DMS114 treated with DMSO at 0.1 percent for 48 hours (cell line): Measurements from ENCODE around the gene CLEC16A.

Source experiments
- DNase-seq: peaks from one replicate; lab custom pipeline; 2025; ENCODE audit not compliant: unreplicated experiment; lab: John Stamatoyannopoulos, UW

CLEC16A gene

DNA sequence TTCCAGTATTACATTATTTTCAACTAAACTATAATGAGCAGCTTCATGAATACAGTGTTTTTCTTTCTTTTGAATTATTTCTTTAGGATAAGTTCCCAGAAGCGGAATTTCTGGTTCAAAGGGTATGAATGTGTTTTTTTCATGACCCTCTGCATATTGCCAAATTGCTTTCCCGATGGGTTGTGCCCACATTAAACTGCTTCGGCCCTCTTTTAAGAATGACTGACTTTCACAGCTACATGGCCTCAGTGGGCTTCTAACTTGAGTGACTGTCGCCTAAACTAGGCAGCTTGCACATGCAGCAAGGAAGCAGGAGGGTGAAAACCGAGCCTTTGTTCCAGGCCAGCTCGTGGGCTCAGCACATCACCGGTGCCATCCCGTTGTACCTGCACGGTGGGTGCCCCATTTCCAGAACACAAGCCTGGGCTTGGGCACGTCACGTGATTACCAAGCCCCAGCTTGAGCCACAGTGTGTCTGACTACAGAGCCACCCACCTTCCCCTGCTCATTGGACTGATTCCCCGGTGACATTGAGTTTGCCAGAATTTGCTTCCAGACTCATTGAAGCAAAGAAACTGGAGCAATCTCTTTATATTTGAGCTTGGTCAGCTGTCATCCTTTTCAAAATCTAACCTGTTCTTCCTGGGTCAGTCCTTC is 112.8 kb downstream of the CLEC16A start:
- DNase-seq: no peak

DNA sequence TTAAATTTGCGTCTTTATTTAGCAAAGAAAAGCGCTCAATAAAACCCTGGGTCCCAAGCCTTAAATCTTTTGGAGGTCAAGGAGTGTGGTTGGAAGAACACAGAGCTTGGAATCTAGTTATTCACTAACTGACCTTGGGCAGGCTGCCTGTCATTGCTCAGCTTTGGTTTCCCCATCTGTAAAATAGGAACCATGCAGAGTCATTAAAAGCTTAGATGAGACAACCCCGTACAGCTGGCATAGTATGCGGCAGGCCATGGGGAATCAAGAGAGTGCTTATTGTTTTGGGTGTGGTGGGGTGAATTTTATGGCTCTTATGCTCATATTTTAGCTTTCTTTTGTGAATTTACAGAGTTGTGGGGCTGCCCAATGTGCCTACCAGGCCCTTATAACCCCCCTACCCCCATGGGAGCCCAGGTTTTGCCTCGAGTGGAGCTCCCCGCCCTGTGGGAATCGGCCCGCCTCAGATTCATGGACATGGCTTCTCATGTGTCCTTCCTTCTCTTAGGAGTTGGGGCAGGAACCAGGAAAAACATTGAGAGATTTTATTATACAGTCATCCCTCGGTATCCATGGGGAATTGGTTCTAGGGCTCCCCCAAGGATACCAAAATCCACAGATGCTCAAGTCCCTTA is 113.5 kb downstream of the CLEC16A start:
- no peak for DNase-seq

DNA sequence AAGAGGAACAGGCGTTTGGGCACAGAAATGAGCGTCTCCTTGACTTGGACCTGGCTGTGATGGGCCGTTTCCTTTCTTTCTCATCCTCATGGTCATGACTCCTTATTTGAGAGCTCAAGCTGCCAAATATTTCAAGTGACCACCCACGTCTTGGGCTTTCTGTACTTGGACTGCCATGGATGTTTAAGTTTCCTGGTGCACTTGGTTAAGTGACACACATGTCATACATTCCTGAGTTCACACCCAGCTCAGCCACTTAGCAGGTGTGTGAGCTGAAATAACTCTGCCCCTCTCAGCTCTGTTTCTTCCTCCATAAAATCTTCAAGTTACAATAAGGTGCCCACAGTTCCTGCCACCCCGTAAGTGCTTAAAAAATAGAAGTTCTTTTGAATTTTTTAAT is 114.5 kb downstream of the CLEC16A start:
- DNase-seq: no peak

DNA sequence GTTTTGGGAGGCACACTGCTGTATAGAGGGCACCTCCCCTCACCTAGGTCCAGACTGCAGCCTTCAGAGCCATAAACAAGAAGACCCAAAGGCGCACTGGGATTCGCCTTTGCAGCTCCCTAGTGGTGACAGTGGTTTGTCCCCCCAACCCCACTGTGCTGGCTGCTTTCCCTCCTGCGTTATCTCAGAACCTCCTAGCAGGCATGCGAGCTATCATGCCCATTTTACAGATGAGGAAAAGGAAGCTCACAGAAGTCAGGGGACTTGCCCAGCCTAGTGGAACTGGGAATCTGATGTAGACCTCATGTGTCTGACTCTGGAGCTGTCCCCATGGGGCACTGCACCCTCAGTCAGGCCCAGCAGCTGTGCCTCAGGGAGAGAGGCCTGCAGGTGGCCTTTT is 115.2 kb downstream of the CLEC16A start:
- no peak for DNase-seq

DNA sequence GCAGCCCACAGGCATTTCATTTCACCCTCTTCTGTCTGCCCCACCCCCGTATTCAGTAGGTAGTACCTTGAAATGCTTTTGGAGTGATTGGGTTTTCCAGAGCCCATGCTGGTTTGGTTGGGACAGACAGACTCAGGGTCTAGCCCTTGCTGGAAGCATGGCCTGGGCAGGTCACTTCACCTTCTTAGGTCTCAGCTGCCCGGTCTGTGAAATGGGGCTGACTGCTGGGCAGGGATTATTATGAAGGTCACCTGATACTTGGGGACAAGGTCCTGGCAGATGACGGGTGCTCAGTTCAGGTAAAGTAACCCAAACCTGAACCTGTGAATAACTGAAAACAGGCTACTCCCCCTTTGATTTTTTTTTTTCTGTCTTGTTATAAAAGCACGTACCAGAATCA is 116.0 kb downstream of the CLEC16A start:
- DNase-seq: no peak

DNA sequence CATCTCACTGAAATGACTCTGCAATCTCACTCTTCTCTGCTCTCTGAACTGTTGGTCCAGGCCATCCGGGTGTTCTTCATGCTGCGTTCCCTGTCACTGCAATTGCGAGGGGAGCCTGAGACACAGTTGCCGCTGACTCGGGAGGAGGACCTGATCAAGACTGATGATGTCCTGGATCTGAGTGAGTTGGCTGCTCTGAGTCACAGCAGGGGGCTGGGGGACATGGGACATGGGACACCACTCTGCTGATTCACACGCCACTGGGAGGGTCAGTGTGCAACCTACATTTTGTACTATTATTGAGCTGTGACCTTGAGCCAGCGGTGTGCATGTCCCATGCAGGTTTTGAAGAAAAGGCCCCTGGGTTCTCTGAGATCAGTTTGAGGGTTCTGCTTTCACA is 116.5 kb downstream of the CLEC16A start:
- DNase-seq: no peak

DNA sequence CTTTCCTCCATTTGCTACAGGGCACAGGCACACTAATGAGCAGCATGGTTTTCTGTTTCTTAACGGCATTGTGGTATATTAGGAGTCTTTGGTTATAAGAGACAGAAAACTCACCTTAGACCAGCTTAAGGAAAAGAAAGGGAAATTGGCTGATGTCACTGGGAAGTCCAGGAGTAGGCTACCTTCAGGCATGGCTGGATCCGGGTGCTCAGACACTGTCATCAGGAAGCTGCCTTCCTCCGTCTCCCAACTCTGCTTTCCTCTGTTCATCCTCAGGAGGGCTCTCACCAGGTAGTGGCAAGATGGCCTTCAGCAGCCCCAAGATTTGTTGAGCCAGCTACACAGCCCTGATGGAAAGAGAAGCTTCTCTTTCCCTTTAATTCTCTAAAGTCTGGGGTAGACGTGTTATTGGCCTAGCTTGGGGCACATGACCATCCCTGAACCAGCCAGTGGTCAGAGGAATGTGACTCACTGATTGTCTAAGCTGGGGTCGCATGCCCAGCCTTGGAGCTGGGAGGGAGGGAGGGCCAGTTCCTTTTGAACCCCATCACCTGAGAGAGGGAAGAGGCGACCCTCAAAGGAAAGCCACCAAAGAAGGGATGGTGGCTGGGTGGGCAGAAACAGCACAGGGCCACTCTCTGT is 117.4 kb downstream of the CLEC16A start:
- no peak for DNase-seq

DNA sequence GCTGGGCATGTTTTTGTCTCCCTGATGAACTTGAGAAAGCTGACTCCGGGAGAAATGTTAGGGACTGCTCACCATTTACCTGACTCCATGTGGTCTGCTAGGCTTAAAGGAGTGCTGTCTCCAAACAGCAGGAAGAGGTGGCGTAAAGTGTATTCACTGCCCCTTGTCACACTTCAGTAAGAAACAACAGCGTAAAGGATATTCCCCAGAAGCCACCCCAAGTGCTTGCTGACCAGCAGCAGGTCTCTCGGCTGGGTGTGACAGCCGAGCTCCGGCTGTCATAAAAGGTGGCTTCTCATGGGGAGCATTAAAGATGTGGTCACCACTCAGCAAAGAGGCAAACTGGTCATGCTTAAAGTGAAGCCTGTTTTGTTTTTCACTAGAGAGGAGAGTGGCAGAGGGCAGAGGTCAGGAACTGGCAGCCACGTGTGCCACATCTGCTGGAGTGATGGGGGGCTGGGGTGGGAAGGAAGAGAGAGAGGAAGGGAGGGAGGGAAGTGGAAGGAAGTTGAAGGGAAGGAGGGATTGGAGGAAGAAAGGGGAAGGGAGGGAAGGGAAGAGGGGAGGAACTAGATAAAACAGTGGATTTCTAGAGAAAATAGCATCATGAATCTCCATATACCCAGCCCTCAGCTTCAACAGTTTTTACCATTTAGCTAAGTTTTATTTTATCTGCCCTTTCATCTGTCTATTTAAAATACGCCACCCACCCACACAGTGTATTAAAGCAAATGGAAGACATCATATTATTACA is 119.3 kb downstream of the CLEC16A start:
- no peak for DNase-seq

DNA sequence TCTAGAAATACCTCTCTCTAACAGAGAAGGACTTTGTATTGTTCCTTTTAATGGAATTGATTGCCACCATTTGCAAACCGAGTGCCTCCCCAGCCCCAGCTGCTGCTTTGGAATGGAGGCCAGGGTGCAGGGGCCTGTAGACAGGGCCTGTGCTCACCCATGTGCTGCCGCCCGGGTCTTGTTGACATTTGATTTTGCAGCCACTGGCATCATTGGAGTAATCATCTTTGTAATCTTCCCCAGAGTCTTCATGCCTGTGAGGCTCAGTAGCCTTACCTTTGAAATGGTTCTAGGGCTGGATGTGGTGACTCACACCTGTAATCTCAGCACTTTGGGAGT is 119.8 kb downstream of the CLEC16A start:
- DNase-seq: no peak

DNA sequence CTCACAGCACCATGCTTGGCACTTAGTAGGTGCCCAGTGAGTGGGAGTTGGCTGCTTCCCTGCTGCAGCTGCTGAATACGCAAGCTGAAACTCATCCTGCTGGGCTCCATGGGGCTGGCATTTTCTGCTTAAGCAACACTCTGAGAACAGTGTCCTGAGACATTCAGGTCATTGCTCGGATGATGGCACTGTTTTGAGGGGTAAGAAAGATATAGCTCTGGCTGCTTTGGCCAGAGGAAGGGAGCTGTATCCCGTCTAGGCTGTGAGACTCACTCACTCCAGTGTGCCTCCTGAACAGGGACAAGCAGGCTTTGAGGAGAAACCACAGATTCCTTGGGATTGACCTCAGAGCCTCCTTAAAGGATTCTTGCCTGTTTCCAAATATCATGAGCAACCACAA is 120.5 kb downstream of the CLEC16A start:
- no peak for DNase-seq

DNA sequence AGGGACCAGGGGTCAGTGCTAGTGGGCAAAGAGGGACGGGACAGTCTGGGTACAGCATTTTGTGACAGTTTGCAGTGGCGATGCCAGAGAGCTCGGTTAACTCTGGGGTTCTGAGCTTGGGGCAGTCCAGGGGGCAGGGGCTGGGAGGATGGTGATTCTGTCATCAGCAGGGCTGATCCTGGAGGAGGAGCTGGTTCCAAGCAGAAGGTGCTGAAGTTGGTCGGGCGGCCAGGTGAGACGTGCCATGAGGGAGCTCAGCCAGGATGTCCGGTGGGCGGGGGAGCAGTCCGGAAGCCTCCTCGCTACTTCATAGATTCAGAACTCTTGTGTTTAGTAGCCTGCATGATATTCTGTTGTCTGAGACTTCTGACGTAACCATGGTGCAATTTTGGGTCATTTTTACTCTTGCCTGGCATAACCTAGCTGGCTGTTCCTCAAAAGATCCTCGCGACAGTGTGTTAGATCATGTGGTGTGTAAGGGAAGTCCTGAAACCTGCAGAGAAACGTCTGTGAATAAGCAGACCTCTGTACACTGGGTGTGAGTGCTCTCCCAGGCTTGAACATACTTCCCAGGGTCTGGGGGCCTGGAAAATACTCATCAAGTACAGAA is 122.0 kb downstream of the CLEC16A start:
- no peak for DNase-seq

DNA sequence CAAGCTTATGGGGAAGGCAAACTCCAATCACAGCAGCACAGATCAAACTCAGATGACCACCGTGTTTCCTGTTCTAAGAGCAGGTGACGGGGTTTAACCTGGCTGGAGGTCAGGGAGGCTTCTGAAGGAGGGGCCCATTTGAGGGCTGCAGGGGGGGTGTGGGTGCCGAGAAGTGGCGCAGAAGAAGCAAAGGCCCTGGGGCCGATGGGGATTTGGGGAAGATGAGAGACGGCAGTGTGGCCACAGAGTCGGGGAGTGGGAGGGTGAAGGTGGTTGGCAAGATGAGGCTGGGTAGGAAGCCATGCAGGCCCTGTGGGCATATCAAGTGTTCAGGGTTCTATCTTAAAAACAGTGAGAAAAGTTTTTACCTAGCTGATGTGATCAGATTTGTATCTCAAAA is 122.9 kb downstream of the CLEC16A start:
- no peak for DNase-seq

DNA sequence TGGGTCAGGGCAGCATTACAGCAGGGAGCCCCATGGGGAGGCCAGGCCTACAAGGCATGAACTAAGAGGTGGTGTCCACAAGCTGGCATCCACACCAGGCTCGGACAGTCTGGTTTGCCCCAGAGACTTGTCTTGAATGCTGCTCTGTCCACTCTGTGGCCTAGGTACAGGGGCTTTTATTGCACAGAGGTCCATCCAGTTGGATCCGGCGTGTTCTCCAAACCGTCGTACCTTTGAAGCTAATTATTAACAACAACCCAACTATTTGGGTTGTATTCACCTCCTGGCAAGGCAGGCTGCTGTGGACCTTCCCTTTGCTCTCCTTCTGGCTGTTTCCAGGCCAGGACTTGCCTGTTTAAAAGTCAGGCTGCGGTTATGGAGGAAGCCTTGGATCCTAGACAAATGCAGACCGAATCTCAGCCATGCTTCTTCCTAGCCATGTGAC is 123.4 kb downstream of the CLEC16A start:
- no peak for DNase-seq

DNA sequence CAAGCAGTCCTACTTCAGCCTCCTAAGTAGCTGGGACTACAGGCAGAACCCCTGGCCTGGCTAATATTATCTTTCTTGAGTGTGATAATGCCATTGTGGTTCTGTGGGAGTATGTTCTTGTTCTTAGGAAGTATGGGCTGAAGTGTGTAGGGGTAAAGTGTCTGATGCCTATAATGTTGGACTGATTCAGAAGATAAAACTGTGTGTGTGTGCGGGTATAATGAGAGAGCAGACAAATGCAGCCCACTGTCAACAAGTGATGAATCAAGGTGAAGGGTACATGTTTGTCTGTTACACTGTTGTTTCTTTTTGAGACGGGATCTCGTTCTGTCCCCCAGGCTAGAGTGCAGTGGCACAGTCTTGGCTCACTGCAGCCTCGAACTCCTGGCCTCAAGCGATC is 127.5 kb downstream of the CLEC16A start:
- no peak for DNase-seq

DNA sequence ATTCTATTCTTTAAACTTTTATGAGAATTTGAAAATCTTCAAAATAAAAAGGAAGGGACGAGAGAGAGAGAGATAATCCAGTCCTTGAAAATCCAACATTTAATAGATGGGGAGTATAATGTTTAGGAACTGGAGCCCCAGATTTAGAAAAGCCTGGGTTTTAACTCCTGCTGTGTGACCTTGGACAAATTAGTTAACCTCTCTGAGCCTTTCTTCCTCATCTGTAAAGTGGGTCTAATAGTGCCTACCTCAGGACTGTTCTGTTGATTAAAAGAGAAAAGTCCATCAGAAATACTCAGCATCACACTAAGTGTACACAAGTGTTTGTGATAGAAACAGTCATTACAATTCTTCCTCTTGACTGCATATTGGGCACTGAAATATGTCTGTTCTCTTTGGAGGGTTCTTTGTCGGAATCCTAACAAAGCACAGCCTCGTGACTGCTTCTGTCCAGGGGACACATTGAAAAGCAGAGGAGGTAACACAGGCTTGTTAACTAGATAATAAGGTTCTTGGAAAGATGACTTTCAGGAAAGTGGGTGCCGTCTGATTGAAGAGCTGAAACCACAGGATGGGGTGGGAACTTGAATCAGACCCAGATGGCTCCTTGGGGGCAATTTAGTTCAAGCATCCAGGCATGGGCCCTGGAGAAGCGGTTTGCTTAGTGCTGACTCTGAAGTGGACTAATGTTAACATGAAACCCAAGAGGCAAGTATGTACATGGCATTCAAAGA is 128.2 kb downstream of the CLEC16A start:
- no peak for DNase-seq

DNA sequence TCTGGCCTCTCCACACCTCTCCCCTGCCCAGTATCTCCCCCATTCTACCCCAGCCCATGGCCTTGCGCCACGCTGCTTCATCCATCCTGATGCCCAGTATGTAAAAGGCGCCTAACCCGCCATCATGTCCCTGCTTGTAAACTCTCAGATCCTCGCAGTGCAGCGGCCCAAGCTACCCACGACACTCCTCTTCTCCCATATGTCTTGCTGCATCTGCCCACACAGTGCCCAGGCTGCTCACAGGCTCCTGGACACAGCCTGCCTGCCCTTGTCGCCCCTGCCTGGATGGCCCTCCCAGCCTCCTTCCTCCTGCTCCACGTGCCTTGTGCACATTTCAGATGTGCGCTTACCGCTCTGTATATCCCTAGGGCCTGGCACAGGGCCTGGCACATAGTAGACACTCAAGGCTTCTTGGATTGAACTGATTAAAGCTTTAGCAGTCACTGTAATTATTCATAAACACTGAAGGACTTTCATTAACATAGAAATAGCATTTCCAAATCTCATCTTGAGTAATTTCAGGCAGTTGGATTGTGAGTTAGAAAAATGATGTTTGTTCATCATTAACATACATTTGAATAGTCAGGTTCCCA is 129.1 kb downstream of the CLEC16A start:
- DNase-seq: no peak

DNA sequence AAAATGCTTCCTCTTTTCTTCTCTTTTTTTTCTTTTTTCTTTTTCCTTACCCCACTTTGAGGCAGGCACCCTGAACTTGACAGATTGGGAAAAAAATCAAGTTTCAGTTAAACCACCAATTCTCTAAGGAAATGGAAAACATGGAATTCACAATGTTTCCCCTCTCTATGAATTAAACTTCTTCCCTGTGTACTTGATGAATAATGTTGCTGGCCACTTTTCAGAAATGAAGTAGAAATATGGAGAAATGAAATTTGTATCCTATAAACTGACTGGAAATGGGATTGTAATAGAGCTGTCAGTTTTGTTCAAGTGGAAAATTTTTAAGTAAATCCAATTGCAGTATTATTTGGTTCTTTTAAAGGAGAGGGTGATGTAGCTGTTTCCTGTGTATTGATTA is 129.8 kb downstream of the CLEC16A start:
- DNase-seq: no peak

DNA sequence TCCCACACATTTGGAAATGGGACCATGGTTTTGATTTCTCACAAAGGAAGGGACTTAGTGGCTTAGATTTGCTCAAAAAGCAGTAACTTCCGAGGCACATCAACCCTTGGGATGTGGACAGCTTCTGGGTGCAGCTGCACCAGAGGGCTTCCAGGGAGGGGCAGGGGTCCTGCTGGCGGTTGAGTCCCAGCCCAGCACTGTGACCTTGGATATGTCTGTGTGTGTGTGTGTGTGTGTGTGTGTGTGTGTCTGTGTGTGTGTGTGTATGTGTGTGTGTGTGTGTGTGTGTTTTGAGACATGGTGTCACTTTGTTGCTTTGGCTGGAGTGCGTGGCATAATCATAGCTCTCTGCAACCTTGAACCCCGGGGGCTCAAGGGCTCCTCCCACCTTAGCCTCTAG is 130.8 kb downstream of the CLEC16A start:
- DNase-seq: no peak

DNA sequence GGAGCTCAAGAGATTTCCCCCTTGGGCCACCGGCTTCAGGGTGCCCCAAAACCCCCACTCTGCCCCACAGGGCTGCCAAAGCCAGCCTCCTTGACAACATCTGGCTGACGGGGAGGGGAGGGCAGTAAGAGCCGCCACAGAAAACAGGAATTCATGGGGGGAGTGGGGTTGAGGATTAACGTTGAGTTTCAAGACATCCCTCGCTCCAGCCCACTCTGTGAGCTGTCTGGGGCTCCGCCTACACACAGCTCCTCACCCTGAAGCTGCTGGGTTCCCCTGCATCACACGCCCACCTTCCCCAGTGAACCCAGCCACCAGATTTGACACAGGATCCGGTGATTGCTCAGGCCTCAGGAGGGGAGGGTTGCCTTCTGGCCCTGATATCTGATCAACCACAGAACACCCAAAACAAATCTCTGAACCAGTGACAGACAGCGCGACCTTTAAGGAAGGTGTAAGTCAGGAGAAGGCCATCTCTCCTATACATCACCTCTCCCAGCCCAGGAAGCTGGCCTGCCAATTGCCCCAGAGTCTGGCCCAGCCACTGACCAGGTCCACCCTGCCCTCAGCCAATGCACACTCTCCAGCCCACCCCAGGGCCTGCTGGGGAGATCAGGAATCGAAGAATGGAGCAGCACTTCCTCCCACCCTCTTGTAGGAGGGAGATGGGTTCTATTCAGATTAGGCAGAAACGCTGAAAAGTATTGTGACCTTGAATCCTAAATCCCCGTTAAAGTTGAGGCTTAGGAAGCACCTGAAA is 132.1 kb downstream of the CLEC16A start:
- DNase-seq: no peak
